NCI-H2107 treated with DMSO at 0.1 percent for 48 hours (cell line): Measurements from ENCODE around the gene CPA1.

ENCODE experiments used
- DNase-seq: peaks from one replicate; lab custom pipeline; 2025; ENCODE audit not compliant: unreplicated experiment; lab: John Stamatoyannopoulos, UW

CPA1 gene

GRCh38 chr7:130379921-130380860 lies at the start of gene CPA1:
Gene CPA1 (plus strand): TSS chr7:130380494. CDS start chr7:130380521, 27 bp downstream.
- DNase-seq = no peak

GRCh38 chr7:130332259-130333053 lies 47.8 kb upstream of the CPA1 start:
- no peak for DNase-seq

GRCh38 chr7:130333832-130334231 lies 46.5 kb upstream of the CPA1 start:
- no peak for DNase-seq

GRCh38 chr7:130334274-130334673 lies 46.0 kb upstream of the CPA1 start:
- no peak for DNase-seq

GRCh38 chr7:130337410-130337971 lies 42.8 kb upstream of the CPA1 start:
- DNase-seq = no peak

- DNase-seq = no peak
These were observed 42.1 kb upstream of the CPA1 start for GRCh38 chr7:130338233-130338632.

- no peak for DNase-seq
These were observed 38.4 kb upstream of the CPA1 start for GRCh38 chr7:130341882-130342281.

- no peak for DNase-seq
These were observed 37.5 kb upstream of the CPA1 start for GRCh38 chr7:130342701-130343380.

- DNase-seq = no peak
These were observed 35.9 kb upstream of the CPA1 start, which contains the start of gene CPA5 for GRCh38 chr7:130344271-130344866. Gene CPA5 (plus strand): TSS chr7:130344816. CDS start chr7:130346486, 1,670 bp downstream.

- peak; percentile 96 for DNase-seq
These were observed 35.2 kb upstream of the CPA1 start for GRCh38 chr7:130345136-130345535.

GRCh38 chr7:130345725-130346124 lies 34.6 kb upstream of the CPA1 start:
- peak; percentile 53 for DNase-seq

- DNase-seq = no peak
These were observed 34.0 kb upstream of the CPA1 start for GRCh38 chr7:130346177-130346905.

- no peak for DNase-seq
These were observed 33.4 kb upstream of the CPA1 start for GRCh38 chr7:130346941-130347340.

GRCh38 chr7:130349911-130350782 lies 30.1 kb upstream of the CPA1 start:
- peak; percentile 63 for DNase-seq

- DNase-seq = peak; percentile 71
These were observed 29.1 kb upstream of the CPA1 start for GRCh38 chr7:130350945-130351790.

- no peak for DNase-seq
These were observed 28.6 kb upstream of the CPA1 start for GRCh38 chr7:130351791-130352090.

GRCh38 chr7:130352194-130353074 lies 27.9 kb upstream of the CPA1 start:
- peak; percentile 91 for DNase-seq
